Measurements from ENCODE around the gene ADISSP.

ADISSP gene

DNA sequence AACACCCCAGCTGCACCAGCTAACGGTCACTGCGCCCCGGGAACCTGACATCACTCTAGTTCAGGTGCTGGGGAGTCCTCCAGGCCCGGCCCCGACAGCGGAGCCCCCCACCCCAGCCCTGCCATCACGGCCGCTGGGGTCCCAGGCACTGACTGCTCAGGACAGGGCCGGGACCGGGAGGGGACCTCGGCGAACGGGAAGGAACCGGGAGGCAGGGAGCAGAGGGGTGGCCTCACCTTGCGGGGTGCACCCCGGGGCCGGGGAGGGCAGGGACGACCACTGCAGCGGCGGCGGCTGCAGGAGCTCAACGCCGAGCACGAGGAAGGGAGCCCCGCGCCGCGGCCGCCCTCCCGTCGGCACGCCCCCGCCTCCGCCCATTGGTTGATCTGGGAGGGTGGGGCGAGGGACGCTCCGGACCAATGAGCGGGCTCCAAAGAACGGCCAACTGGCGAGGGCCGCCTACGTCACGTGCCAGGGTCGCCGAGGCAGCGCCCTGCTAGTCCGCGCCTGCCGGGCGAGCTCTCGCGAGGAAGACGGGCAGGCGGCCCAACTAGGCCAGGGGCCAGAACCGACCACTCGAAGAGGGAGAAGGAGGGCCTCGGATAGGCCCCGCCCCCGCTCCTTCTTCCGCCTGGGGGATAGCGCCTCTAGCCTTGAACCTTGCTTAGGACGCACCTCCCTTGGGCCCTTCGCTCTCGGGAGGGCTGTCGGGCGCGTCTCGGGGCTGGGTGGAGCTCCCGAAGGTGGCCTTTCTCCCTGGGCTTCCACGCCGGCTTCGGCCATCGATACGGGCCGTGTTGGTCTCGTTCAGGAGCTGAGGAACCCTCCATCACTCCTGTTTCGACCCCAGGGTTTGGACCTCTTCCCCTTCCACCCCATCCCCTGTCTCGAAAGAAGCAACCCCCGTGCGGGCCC is at the start of gene ADISSP:
Gene ADISSP, minus strand, starts transcription at position 327 of the 915 bp plus-strand sequence. CDS start 7,653 bp downstream, outside the sequence.
- Mint-ChIP-seq H3K4me3 (peak within 1 kb of the TSS; percentile 90), H3K9me3 (no peaks in the 10 kb centered on the region), H3K27me3 (no peaks in the 10 kb centered on the region), H3K4me1 (ENCODE audit: low read depth) (peaks cover 31% of the 10 kb centered on the region), H3K36me3 (ENCODE audit: low read depth) (no peaks in the 10 kb centered on the region), H3K27ac (peak within 1 kb of the TSS; percentile 92)

DNA sequence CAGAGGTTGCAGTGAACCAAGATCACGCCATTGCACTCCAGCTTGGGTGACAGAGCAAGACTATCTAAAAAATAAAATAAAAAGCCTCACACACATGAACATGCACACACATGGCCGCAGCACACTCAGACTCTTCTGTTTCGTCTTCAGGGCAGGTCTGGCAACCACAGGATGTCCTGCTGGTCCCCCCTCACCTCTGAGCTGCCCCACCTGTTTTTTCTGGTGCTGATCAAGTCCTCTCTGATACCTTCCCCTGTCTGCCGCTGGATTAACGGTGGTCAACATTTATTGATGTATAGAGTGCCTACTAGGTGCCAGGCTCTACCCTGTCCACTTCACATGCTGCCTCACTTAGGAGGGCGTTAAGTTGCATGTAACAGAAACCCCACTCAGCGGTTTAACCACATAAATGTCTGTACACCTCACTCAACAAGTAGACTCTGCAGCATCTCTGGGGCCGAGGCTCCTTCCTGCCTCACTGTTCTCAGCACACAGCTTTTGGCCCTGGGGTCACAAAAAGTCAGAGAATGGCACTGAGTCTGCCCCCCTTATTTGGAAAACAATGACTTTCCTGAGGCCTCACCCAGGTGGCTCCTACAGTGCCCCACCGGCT is 48.3 kb upstream of the ADISSP start:
- Mint-ChIP-seq H3K4me3 (no peak overlapping the region), H3K4me1 (ENCODE audit: low read depth) (peaks cover 78% of the 10 kb centered on the region), H3K9me3 (no peaks in the 10 kb centered on the region), H3K27ac (peak overlapping the region; percentile 76), H3K36me3 (ENCODE audit: low read depth) (no peaks in the 10 kb centered on the region), H3K27me3 (no peaks in the 10 kb centered on the region)

DNA sequence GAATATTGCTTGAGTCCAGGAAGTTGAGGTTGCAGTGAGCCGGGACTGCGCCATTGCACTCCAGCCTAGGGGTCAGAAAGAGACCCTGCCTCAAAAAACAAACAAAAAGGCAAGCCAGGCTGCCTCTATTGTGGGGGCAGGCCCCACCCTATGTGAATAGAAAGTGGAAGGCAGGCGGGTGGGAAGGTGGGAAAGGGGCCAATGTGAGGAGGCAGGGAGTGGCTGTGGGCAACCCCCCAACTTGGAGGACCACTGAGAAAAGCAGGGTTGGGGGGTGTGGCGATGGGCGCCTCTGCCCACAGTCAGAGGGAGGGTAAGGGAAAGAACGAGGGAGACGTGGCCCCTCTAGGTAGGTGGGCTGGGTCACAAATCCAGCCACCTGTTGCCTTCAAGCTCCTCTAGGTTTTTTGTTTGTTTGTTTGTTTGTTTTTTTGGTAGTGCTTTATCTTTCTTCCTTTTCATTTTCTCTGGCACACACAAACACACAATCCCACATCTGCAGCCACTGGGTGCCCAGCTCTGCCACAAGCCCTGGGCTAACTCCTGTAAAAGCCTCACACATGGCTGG is 47.5 kb upstream of the ADISSP start:
- Mint-ChIP-seq H3K4me3 (no peak overlapping the region), H3K27ac (peak overlapping the region; percentile 56)

DNA sequence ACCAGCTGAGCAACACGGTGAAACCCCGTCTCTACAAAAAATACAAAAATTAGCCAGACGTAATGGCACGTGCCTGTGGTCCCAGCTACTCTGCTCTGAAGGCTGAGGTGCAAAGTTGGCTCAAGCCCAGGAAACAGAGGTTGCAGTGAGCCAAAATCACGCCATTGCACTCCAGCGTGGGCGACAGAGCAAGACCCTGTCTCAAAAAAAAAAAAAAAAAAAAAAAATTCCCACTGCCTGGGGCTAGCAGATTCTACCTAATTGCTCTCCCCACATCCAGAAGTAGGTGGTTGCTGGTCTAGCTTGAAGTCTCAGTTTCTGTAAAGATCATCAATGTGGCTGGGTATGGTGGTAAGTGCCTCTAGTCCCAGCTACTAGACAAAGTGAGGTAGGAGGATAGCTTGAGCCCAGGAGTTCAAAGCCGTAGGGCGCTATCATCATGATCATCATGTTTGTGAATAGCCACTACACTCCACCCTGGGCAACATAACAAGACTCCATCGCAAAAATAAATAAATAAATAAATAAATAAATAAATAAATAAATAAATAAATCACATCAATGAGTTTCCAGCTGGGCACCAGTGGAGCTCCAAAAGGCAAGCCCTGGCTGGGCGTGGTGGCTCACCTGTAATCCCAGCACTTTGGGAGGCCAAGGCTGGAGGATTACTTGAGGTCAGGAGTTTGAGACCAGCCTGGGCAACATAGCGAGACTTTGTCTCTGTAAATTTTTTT is 46.5 kb upstream of the ADISSP start:
- no peaks in the 10 kb centered on the region for H3K36me3 Mint-ChIP-seq (ENCODE audit: low read depth)
- H3K4me3 Mint-ChIP-seq, result no peak overlapping the region
- no peaks in the 10 kb centered on the region for H3K9me3 Mint-ChIP-seq
- no peaks in the 10 kb centered on the region for H3K27me3 Mint-ChIP-seq
- H3K4me1 Mint-ChIP-seq (ENCODE audit: low read depth), result peaks cover 77% of the 10 kb centered on the region
- H3K27ac Mint-ChIP-seq, result no peak overlapping the region

More for the DNA sequence above, 47.5 kb upstream of the ADISSP start:
- Mint-ChIP-seq H3K9me3 (no peaks in the 10 kb centered on the region), H3K4me1 (ENCODE audit: low read depth) (peaks cover 85% of the 10 kb centered on the region), H3K27me3 (no peaks in the 10 kb centered on the region), H3K36me3 (ENCODE audit: low read depth) (no peaks in the 10 kb centered on the region)

DNA sequence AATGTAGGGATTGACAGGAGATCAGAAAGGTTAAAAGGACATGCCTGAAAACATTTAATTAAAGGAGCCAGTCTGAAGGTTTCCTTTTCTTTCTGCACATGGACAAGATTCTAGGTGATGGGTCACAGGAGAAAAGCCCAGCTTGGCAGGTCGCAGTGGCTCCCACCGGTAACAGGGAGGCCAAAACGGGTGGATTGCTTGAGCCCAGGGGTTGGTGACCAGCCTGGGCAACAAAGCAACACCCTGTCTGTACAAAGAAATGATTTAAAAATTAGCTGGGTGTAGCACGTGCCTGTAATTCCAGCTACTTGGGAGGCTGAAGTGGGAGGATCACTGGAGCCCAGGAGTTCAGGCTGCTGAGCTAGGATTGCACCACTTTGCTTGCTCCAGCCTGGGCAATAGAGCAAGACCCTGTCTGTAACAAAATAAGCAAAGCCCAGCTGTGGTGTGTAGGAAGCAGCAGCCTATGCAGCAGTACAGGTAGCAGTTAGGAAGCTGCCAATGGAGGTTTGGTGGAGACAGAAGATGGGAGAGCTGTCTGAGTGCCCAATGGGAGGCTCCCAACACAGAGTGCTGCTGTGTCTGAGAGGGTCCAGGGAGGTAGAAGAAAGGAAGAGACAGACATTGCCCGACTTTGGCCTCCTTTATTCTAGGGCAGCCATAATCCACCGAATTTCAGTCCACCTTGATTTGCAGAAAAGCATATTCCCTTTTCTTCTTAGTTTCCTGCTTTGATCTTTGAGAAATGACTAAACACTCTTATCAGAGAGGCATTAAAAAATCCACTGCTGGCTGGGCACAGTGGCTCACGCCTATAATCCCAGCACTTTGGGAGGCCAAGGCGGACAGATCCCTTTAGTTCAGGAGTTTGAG is 45.7 kb upstream of the ADISSP start:
- no peaks in the 10 kb centered on the region for H3K27me3 Mint-ChIP-seq
- H3K36me3 Mint-ChIP-seq (ENCODE audit: low read depth), result no peaks in the 10 kb centered on the region
- peaks cover 72% of the 10 kb centered on the region for H3K4me1 Mint-ChIP-seq (ENCODE audit: low read depth)
- H3K9me3 Mint-ChIP-seq, result no peaks in the 10 kb centered on the region
- no peak overlapping the region for H3K27ac Mint-ChIP-seq
- no peak overlapping the region for H3K4me3 Mint-ChIP-seq

DNA sequence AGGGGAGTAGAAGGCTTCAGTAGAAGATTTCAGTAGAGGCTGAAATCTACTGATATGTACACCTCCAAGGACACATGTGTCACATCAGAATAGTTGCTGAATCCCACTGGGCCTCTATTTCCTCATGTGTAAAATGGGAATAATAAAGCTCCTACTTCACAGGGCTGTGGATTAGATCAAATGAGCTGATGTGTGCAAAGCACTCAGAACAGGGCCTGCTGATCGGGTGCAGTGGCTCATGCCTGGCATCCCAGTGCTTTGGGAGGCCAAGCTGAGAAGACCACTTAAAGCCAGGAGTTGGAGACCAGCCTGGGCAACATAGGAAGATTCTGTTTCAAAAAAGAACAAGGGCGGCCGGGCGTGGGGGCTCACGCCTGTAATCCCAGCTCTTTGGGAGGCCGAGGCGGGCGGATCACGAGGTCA is 44.7 kb upstream of the ADISSP start:
- no peak overlapping the region for H3K4me3 Mint-ChIP-seq
- H3K4me1 Mint-ChIP-seq (ENCODE audit: low read depth), result peaks cover 77% of the 10 kb centered on the region
- H3K27ac Mint-ChIP-seq, result peak overlapping the region; percentile 97
- peaks cover under 1% of the 10 kb centered on the region for H3K36me3 Mint-ChIP-seq (ENCODE audit: low read depth)
- no peaks in the 10 kb centered on the region for H3K9me3 Mint-ChIP-seq
- H3K27me3 Mint-ChIP-seq, result no peaks in the 10 kb centered on the region

DNA sequence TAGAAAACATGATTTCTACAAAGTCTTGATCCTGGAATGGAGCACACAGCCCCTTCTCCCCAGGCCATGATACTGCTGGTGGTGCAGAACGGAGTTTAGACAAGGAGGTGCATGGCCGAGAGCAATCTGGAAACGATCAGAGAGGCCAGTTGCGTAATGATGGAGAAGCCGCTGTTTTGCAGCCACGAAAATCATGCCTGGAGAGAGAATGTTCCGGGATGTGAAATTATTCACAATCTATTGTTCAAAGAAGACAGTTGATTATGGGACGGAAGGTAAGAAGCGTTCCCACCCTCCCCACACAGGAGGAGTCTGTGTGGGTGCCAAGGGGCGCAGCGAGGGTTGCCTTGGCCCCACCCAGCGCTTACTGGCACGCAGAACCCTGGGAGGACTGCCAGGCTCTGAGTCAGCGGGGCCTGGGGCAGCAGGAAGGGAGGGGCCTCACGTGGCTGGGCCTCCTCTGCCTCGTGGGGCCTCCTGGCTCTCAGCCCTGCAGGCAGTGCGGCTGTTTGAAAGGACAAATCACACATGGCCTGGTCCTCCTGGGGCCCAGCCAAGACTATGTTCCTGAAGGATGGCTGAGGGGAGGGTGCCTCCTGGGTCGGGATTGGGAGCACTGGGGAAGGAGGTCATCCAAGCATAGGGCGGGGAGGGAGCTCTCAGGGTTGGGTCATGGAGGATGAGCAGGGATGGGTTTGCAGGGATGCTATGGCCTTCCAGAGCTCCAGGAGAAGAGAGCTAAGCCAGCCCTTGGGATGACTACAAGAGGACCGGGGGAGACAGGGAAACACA is 44.1 kb upstream of the ADISSP start:
- no peaks in the 10 kb centered on the region for H3K27me3 Mint-ChIP-seq
- no peaks in the 10 kb centered on the region for H3K9me3 Mint-ChIP-seq
- peak overlapping the region; percentile 82 for H3K4me3 Mint-ChIP-seq
- peak overlapping the region; percentile 97 for H3K27ac Mint-ChIP-seq
- H3K4me1 Mint-ChIP-seq (ENCODE audit: low read depth), result peaks cover 78% of the 10 kb centered on the region
- H3K36me3 Mint-ChIP-seq (ENCODE audit: low read depth), result peaks cover 6% of the 10 kb centered on the region

DNA sequence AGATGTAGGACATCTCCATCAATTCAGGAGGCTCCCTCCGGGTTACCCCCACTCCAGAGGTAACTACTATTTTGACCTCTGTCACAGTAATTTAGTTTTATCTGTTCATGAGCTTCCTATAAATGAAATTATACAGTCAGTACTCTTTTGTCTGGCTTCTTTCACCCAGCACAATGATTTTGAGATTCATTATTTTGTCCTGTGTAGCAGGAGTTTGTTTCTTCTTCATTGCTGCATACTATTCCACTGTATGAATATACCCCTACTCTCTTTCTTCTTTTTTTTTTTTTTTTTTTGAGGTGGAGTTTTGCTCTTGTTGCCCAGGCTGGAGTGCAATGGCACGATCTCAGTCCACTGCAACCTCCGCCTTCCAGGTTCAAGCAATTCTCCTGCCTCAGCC is 41.0 kb upstream of the ADISSP start:
- Mint-ChIP-seq H3K9me3 (no peaks in the 10 kb centered on the region), H3K36me3 (ENCODE audit: low read depth) (peaks cover 31% of the 10 kb centered on the region), H3K27me3 (no peaks in the 10 kb centered on the region), H3K4me1 (ENCODE audit: low read depth) (peaks cover 65% of the 10 kb centered on the region), H3K4me3 (no peak overlapping the region), H3K27ac (no peak overlapping the region)

DNA sequence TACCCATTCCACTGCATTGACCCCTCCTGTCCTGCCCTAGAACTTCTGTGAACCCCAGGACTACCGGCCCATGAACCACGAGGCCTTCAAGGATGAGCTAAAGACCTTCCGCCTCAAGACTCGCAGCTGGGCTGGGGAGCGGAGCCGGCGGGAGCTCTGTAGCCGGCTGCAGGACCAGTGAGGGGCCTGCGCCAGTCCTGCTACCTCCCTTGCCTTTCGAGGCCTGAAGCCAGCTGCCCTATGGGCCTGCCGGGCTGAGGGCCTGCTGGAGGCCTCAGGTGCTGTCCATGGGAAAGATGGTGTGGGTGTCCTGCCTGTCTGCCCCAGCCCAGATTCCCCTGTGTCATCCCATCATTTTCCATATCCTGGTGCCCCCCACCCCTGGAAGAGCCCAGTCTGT is 37.2 kb upstream of the ADISSP start:
- Mint-ChIP-seq H3K27me3 (no peaks in the 10 kb centered on the region), H3K4me1 (ENCODE audit: low read depth) (peaks cover 58% of the 10 kb centered on the region), H3K9me3 (no peaks in the 10 kb centered on the region), H3K36me3 (ENCODE audit: low read depth) (peaks cover 58% of the 10 kb centered on the region), H3K27ac (peak overlapping the region; percentile 17), H3K4me3 (no peak overlapping the region)

DNA sequence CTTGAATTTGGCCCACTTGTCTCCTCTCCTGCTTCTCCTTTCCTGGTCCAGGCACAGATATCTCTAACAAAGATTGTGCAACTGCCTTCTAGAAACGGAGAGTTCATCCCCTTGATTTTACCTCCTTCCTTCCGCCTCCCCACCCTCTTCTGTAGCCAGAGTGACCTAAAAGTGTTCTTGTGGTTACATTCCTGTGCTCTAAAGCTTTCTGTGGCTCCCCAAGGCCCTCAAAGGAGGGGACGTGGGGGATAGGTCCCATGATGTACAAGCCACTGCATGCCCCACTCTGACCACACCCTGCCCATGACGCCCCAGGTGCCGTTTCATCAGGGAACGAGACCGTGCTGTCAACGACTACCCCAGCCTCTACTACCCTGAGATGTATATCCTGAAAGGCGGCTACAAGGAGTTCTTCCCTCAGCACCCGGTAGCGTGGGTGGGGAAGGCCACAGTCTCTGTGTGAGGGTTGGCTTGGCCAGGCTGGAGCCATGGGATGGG is 36.8 kb upstream of the ADISSP start:
- Mint-ChIP-seq H3K9me3 (no peaks in the 10 kb centered on the region), H3K27me3 (no peaks in the 10 kb centered on the region), H3K27ac (peak overlapping the region; percentile 9), H3K4me1 (ENCODE audit: low read depth) (peaks cover 63% of the 10 kb centered on the region), H3K36me3 (ENCODE audit: low read depth) (peaks cover 58% of the 10 kb centered on the region), H3K4me3 (no peak overlapping the region)

DNA sequence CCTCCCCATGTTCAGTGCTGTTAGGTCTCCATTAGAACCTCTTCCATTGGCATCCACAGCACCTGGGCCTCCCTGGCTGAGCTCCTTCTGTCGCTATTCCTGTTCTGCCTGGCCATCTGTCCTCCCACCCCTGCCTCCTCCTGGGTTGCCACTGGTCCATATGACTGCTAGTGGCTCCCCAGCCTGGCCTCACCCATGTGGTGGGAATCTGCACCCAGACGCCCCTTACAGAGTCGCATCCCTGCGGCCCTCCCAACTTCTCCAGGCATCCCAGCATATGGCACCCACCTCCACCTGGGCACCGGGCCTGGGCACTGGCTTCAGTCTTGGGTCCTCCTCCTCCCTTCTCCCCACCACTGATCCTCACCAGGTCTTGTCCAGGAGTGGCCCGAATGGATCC is 36.3 kb upstream of the ADISSP start:
- Mint-ChIP-seq H3K36me3 (ENCODE audit: low read depth) (peaks cover 58% of the 10 kb centered on the region), H3K27me3 (no peaks in the 10 kb centered on the region), H3K4me1 (ENCODE audit: low read depth) (peaks cover 67% of the 10 kb centered on the region), H3K4me3 (no peak overlapping the region), H3K9me3 (no peaks in the 10 kb centered on the region), H3K27ac (peak overlapping the region; percentile 36)

DNA sequence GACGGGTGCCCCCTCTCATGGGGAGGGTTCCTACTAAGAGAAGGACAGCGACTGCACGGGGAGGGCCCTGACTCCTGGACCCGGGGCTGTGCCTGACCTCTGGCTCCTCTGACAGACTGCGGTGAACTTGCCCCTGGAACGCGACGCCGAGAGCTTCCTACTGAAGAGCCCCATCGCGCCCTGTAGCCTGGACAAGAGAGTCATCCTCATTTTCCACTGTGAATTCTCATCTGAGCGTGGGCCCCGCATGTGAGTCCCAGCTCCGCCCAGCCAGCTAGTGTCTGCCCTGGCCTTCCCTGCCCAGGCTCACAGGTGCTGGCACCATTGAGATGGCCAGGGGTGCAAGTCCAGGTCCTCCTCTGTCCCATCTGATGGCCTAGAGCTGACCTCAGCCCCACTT is 35.7 kb upstream of the ADISSP start:
- peaks cover 58% of the 10 kb centered on the region for H3K36me3 Mint-ChIP-seq (ENCODE audit: low read depth)
- H3K27ac Mint-ChIP-seq, result peak overlapping the region; percentile 36
- no peaks in the 10 kb centered on the region for H3K27me3 Mint-ChIP-seq
- no peak overlapping the region for H3K4me3 Mint-ChIP-seq
- H3K4me1 Mint-ChIP-seq (ENCODE audit: low read depth), result peaks cover 73% of the 10 kb centered on the region
- H3K9me3 Mint-ChIP-seq, result no peaks in the 10 kb centered on the region

DNA sequence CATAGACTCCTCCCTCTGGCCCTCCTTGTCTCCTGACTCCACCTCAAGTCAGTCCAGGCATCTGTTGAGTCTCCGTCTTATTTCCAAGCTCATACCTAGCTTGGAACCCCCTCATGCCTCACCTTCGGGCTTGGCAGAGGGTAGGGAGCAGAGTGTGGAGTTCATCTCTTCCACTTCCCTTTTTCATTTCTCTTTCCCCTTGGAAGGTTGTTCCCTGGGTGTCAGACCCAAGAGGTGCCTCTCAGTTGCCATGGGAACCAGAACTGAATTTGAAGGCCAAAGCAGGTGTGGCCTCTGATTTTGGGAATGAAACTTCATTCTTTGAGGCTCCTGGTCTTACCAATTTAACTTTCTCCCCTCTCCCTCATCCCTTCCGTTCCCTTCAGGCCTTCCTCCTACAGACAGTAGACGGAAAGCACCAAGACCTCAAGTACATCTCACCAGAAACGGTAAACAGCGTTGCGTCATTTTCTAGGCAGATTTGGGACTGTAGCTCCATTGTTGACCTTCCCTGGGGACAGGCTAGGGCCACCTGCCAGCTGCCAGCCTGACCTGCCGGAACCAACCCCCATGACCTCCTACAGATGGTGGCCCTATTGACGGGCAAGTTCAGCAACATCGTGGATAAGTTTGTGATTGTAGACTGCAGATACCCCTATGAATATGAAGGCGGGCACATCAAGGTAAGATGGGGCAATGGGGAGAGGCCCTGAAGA is 35.1 kb upstream of the ADISSP start:
- Mint-ChIP-seq H3K27me3 (no peaks in the 10 kb centered on the region), H3K9me3 (no peaks in the 10 kb centered on the region), H3K27ac (peak overlapping the region; percentile 17), H3K4me1 (ENCODE audit: low read depth) (peaks cover 73% of the 10 kb centered on the region), H3K4me3 (no peak overlapping the region), H3K36me3 (ENCODE audit: low read depth) (peaks cover 61% of the 10 kb centered on the region)

Data from stimulated activated naive CD8-positive, alpha-beta T cell treated with anti-CD3 and anti-CD28 coated beads, Interleukin-15, Interleukin-2, amounts not matched to agents 100 ng/mL and 50 ng/mL, for 24 hours (primary cell).